ENCODE measurements around the gene ZRANB2.

Gene ZRANB2

GRCh38 chr1:71068325-71069240 is 12.3 kb downstream of the ZRANB2 start:
- DNase-seq (ENCODE audit: low spot score) = no peak

GRCh38 chr1:71054791-71055190 is 26.0 kb downstream of the ZRANB2 start:
- DNase-seq (ENCODE audit: low spot score) = no peak

GRCh38 chr1:71054281-71054731 is 26.5 kb downstream of the ZRANB2 start:
- no peak for DNase-seq (ENCODE audit: low spot score)

- no peak for DNase-seq (ENCODE audit: low spot score)
Measured at GRCh38 chr1:71053758-71054157, 27.1 kb downstream of the ZRANB2 start.

GRCh38 chr1:71053146-71053545 is 27.7 kb downstream of the ZRANB2 start:
- DNase-seq (ENCODE audit: low spot score) = no peak

- peak; percentile 65 for DNase-seq (ENCODE audit: low spot score)
Measured at GRCh38 chr1:71049951-71050598, 30.8 kb downstream of the ZRANB2 start.

- DNase-seq (ENCODE audit: low spot score) = no peak
Measured at GRCh38 chr1:71047635-71048607, 32.9 kb downstream of the ZRANB2 start, which contains the start of gene PTGER3. Gene PTGER3, minus strand, starts transcription at chr1:71047816. Its CDS starts 239 bp downstream, at chr1:71047577.

GRCh38 chr1:71046891-71047634 is 33.8 kb downstream of the ZRANB2 start:
- DNase-seq (ENCODE audit: low spot score) = no peak

GRCh38 chr1:71045463-71046028 is 35.3 kb downstream of the ZRANB2 start:
- no peak for DNase-seq (ENCODE audit: low spot score)

GRCh38 chr1:71044833-71045232 is 36.0 kb downstream of the ZRANB2 start:
- no peak for DNase-seq (ENCODE audit: low spot score)

- DNase-seq (ENCODE audit: low spot score) = no peak
Measured at GRCh38 chr1:71043065-71043464, 37.8 kb downstream of the ZRANB2 start.

- DNase-seq (ENCODE audit: low spot score) = no peak
Measured at GRCh38 chr1:71041806-71042205, 39.0 kb downstream of the ZRANB2 start.

- no peak for DNase-seq (ENCODE audit: low spot score)
Measured at GRCh38 chr1:71039661-71040262, 41.1 kb downstream of the ZRANB2 start.

GRCh38 chr1:71038942-71039341 is 41.9 kb downstream of the ZRANB2 start:
- DNase-seq (ENCODE audit: low spot score) = no peak

- DNase-seq (ENCODE audit: low spot score) = no peak
Measured at GRCh38 chr1:71037829-71038620, 42.8 kb downstream of the ZRANB2 start.

- DNase-seq (ENCODE audit: low spot score) = no peak
Measured at GRCh38 chr1:71037066-71037465, 43.8 kb downstream of the ZRANB2 start.

- no peak for DNase-seq (ENCODE audit: low spot score)
Measured at GRCh38 chr1:71033136-71033535, 47.7 kb downstream of the ZRANB2 start.

- no peak for DNase-seq (ENCODE audit: low spot score)
Measured at GRCh38 chr1:71031426-71031825, 49.4 kb downstream of the ZRANB2 start.

GRCh38 chr1:71030026-71030425 is 50.8 kb downstream of the ZRANB2 start:
- no peak for DNase-seq (ENCODE audit: low spot score)

GRCh38 chr1:71028981-71029380 is 51.9 kb downstream of the ZRANB2 start:
- DNase-seq (ENCODE audit: low spot score) = no peak
